Measurements from ENCODE around the gene CDON.

Gene CDON

GRCh38 chr11:126011754-126012153, 50.9 kb downstream of the CDON start:
- no peaks in the 10 kb centered on the region for H3K36me3 ChIP-seq (ENCODE audit: control insufficient read depth, insufficient read depth, low read length)
- TF ChIP-seq, protein P1, sequence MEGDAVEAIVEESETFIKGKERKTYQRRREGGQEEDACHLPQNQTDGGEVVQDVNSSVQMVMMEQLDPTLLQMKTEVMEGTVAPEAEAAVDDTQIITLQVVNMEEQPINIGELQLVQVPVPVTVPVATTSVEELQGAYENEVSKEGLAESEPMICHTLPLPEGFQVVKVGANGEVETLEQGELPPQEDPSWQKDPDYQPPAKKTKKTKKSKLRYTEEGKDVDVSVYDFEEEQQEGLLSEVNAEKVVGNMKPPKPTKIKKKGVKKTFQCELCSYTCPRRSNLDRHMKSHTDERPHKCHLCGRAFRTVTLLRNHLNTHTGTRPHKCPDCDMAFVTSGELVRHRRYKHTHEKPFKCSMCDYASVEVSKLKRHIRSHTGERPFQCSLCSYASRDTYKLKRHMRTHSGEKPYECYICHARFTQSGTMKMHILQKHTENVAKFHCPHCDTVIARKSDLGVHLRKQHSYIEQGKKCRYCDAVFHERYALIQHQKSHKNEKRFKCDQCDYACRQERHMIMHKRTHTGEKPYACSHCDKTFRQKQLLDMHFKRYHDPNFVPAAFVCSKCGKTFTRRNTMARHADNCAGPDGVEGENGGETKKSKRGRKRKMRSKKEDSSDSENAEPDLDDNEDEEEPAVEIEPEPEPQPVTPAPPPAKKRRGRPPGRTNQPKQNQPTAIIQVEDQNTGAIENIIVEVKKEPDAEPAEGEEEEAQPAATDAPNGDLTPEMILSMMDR (IDR thresholded peaks at IDR 0.05; ENCODE audit: insufficient read depth, low read length, poor library complexity, severe bottlenecking), result no peak
- no peak for DNase-seq (ENCODE audit: extremely low read depth, insufficient read length)

DNA sequence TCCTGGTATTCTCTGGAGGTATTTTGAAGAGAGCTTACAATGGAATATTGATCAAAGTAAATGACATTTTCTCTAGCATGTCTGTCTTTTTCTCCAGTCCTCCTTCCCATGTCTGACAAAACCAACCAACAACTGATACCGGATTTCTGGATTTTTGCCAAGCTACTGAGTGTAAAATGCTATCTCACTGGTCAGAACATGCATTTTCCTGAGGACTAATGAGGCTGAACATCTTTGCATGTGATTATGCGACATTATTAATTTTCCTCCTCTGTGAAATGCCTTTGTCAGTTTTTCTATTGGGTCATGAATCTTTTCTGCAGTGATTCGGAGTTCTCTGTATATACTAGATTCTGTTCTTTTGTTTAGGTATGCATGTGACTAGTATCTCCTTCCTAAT, 51.4 kb downstream of the CDON start:
- DNase-seq (ENCODE audit: extremely low read depth, insufficient read length), result no peak
- TF ChIP-seq, protein P1 (IDR thresholded peaks at IDR 0.05; ENCODE audit: insufficient read depth, low read length, poor library complexity, severe bottlenecking), result no peak

More at GRCh38 chr11:126011754-126012153, 50.9 kb downstream of the CDON start:
- no peaks in the 10 kb centered on the region; the same call in none of the 2 replicates for H3K27me3 ChIP-seq (replicated peaks; ENCODE audit: control insufficient read depth, insufficient read depth, low read length)
- H3K4me3 ChIP-seq (replicated peaks; ENCODE audit: low read depth, low read length), result no peak overlapping the region

DNA sequence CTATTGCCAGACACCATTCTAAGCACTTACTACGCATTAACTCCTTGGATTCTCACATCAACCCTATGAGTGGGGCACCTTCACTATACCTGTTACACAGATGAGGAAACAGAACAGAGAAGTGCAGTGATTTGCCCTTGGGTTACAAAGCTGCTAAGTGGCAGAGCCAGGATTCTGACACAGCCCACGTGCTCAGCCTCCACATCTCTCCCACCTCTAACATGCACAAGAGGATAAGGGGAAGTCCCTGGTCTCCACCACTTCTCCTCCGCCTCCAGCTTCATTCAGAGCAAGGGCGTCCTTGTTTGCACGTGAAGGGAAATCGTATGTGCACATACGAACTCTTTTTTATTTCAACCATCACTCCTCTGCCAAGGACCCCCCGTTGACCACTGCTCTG, 53.7 kb downstream of the CDON start:
- no peak for DNase-seq (ENCODE audit: extremely low read depth, insufficient read length)
- Histone ChIP-seq H3K36me3 (ENCODE audit: control insufficient read depth, insufficient read depth, low read length) (no peaks in the 10 kb centered on the region), H3K4me3 (replicated peaks; ENCODE audit: low read depth, low read length) (no peak overlapping the region), H3K27me3 (replicated peaks; ENCODE audit: control insufficient read depth, insufficient read depth, low read length) (no peaks in the 10 kb centered on the region; the same call in none of the 2 replicates)
- TF ChIP-seq, protein P1 (IDR thresholded peaks at IDR 0.05; ENCODE audit: insufficient read depth, low read length, poor library complexity, severe bottlenecking), result no peak

More for the DNA sequence above, 51.4 kb downstream of the CDON start:
- Histone ChIP-seq H3K4me3 (replicated peaks; ENCODE audit: low read depth, low read length) (no peak overlapping the region), H3K36me3 (ENCODE audit: control insufficient read depth, insufficient read depth, low read length) (no peaks in the 10 kb centered on the region), H3K27me3 (replicated peaks; ENCODE audit: control insufficient read depth, insufficient read depth, low read length) (no peaks in the 10 kb centered on the region; the same call in none of the 2 replicates)

DNA sequence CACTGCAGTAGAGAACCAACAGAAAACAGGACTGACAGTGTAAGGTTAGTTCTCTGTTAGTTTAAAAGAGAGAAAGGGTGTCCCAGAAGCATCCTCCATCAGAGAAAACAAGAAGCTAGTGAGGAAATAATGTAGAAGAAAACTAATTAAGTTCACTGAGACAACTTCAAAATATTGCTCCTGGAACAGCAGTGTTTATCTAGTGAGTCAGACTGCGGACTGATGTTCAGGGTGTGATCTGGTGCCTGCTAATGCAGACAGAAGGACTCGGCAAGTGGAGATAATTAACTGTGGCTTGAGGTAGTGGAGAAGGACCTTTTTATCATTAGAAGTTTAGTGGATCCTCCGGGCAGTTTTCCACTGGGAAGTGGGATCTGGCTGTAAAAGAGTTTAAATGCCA, 55.4 kb downstream of the CDON start:
- no peak overlapping the region for H3K4me3 ChIP-seq (replicated peaks; ENCODE audit: low read depth, low read length)
- TF ChIP-seq, protein P1 (IDR thresholded peaks at IDR 0.05; ENCODE audit: insufficient read depth, low read length, poor library complexity, severe bottlenecking), result no peak

DNA sequence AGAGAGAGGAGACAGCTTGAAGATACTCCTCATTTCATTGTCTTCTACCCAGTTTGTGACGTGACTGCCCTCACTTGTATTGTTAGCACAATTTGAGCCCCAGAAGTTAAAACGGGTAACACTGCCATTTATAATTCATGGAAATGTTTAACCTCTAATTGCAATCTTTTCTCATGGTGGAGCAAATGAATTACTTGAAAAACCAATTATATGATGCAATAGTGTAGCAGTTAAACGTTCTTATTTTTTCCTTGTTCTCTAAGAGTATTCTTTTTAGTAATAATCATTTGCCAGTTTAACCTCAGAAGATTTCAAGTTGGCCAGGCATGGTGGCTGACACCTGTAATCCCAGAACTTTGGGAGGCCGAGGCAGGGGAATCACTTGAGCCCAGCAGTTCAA, 56.6 kb downstream of the CDON start:
- Histone ChIP-seq H3K4me3 (replicated peaks; ENCODE audit: low read depth, low read length) (no peak overlapping the region), H3K36me3 (ENCODE audit: control insufficient read depth, insufficient read depth, low read length) (no peaks in the 10 kb centered on the region), H3K27me3 (replicated peaks; ENCODE audit: control insufficient read depth, insufficient read depth, low read length) (no peaks in the 10 kb centered on the region; the same call in none of the 2 replicates)
- DNase-seq (ENCODE audit: extremely low read depth, insufficient read length), result no peak
- TF ChIP-seq, protein P1 (IDR thresholded peaks at IDR 0.05; ENCODE audit: insufficient read depth, low read length, poor library complexity, severe bottlenecking), result no peak

More for the DNA sequence above, 55.4 kb downstream of the CDON start:
- Histone ChIP-seq H3K27me3 (replicated peaks; ENCODE audit: control insufficient read depth, insufficient read depth, low read length) (no peaks in the 10 kb centered on the region; the same call in none of the 2 replicates), H3K36me3 (ENCODE audit: control insufficient read depth, insufficient read depth, low read length) (no peaks in the 10 kb centered on the region)
- no peak for DNase-seq (ENCODE audit: extremely low read depth, insufficient read length)

DNA sequence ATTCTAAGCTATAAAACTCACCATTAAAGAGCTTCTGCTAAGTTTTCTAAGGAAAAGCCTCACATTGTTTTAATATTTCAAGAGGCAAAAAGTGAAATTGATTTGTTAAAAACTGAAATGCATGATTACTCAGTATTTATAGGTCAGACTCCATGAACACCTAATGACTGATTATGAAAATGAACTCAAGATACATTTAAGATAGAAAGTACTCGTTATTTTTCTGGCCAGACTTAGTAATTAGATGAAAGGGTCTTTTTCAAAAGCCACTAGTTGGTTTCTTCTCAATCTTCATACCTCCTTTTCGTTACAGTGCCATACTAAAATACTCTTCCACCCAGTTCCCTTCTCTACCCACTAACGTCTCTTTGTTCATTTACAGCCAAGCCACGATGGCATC, 60.5 kb downstream of the CDON start:
- TF ChIP-seq, protein P1 (IDR thresholded peaks at IDR 0.05; ENCODE audit: insufficient read depth, low read length, poor library complexity, severe bottlenecking), result no peak
- no peak for DNase-seq (ENCODE audit: extremely low read depth, insufficient read length)
- H3K4me3 ChIP-seq (replicated peaks; ENCODE audit: low read depth, low read length), result no peak overlapping the region
- H3K27me3 ChIP-seq (replicated peaks; ENCODE audit: control insufficient read depth, insufficient read depth, low read length), result no peaks in the 10 kb centered on the region; the same call in none of the 2 replicates
- H3K36me3 ChIP-seq (ENCODE audit: control insufficient read depth, insufficient read depth, low read length), result no peaks in the 10 kb centered on the region

Data from GM06990 (cell line).